ENCODE results near the gene RECK.

The RECK gene

GRCh38 chr9:36144309-36145232 is 107.9 kb downstream of the RECK start:
- H3K27ac ChIP-seq (ENCODE audit: low read length): no peak overlapping the region
- peaks cover 12% of the 10 kb centered on the region for H3K27me3 ChIP-seq (ENCODE audit: control insufficient read depth, insufficient read depth, low read length)
- no peak overlapping the region for H3K9ac ChIP-seq (ENCODE audit: low read length)
- no peak overlapping the region for H3K4me3 ChIP-seq (ENCODE audit: low read length)
- no peaks in the 10 kb centered on the region for H3K9me3 ChIP-seq (ENCODE audit: control insufficient read depth, low read depth, low read length)
- no peaks in the 10 kb centered on the region for H3K4me1 ChIP-seq (ENCODE audit: control insufficient read depth, low read depth, low read length)
- H3K36me3 ChIP-seq (ENCODE audit: control insufficient read depth, low read depth, low read length): no peaks in the 10 kb centered on the region

GRCh38 chr9:36145970-36146369 is 109.3 kb downstream of the RECK start:
- Histone ChIP-seq H3K36me3 (ENCODE audit: control insufficient read depth, low read depth, low read length) (no peaks in the 10 kb centered on the region), H3K4me1 (ENCODE audit: control insufficient read depth, low read depth, low read length) (no peaks in the 10 kb centered on the region), H3K27ac (ENCODE audit: low read length) (no peak overlapping the region), H3K4me3 (ENCODE audit: low read length) (no peak overlapping the region), H3K27me3 (ENCODE audit: control insufficient read depth, insufficient read depth, low read length) (no peaks in the 10 kb centered on the region), H3K9ac (ENCODE audit: low read length) (no peak overlapping the region), H3K9me3 (ENCODE audit: control insufficient read depth, low read depth, low read length) (no peaks in the 10 kb centered on the region)

GRCh38 chr9:36146651-36147050 is 109.9 kb downstream of the RECK start:
- H3K27me3 ChIP-seq (ENCODE audit: control insufficient read depth, insufficient read depth, low read length): no peaks in the 10 kb centered on the region
- no peaks in the 10 kb centered on the region for H3K4me1 ChIP-seq (ENCODE audit: control insufficient read depth, low read depth, low read length)
- no peaks in the 10 kb centered on the region for H3K9me3 ChIP-seq (ENCODE audit: control insufficient read depth, low read depth, low read length)
- no peak overlapping the region for H3K9ac ChIP-seq (ENCODE audit: low read length)
- no peak overlapping the region for H3K27ac ChIP-seq (ENCODE audit: low read length)
- H3K36me3 ChIP-seq (ENCODE audit: control insufficient read depth, low read depth, low read length): no peaks in the 10 kb centered on the region
- no peak overlapping the region for H3K4me3 ChIP-seq (ENCODE audit: low read length)

- no peak overlapping the region for H3K27ac ChIP-seq (ENCODE audit: low read length)
- H3K9me3 ChIP-seq (ENCODE audit: control insufficient read depth, low read depth, low read length): no peaks in the 10 kb centered on the region
- H3K9ac ChIP-seq (ENCODE audit: low read length): no peak overlapping the region
- no peak overlapping the region for H3K4me3 ChIP-seq (ENCODE audit: low read length)
- H3K27me3 ChIP-seq (ENCODE audit: control insufficient read depth, insufficient read depth, low read length): no peaks in the 10 kb centered on the region
- no peaks in the 10 kb centered on the region for H3K36me3 ChIP-seq (ENCODE audit: control insufficient read depth, low read depth, low read length)
- H3K4me1 ChIP-seq (ENCODE audit: control insufficient read depth, low read depth, low read length): no peaks in the 10 kb centered on the region
Observed at GRCh38 chr9:36147441-36148175, 110.9 kb downstream of the RECK start.

- Histone ChIP-seq H3K4me3 (ENCODE audit: low read length) (no peak overlapping the region), H3K36me3 (ENCODE audit: control insufficient read depth, low read depth, low read length) (no peaks in the 10 kb centered on the region), H3K4me1 (ENCODE audit: control insufficient read depth, low read depth, low read length) (no peaks in the 10 kb centered on the region), H3K9ac (ENCODE audit: low read length) (no peak overlapping the region), H3K27me3 (ENCODE audit: control insufficient read depth, insufficient read depth, low read length) (no peaks in the 10 kb centered on the region), H3K9me3 (ENCODE audit: control insufficient read depth, low read depth, low read length) (no peaks in the 10 kb centered on the region), H3K27ac (ENCODE audit: low read length) (no peak overlapping the region)
Observed at GRCh38 chr9:36148311-36149051, 111.8 kb downstream of the RECK start.

GRCh38 chr9:36149197-36149596 is 112.5 kb downstream of the RECK start:
- Histone ChIP-seq H3K9me3 (ENCODE audit: control insufficient read depth, low read depth, low read length) (no peaks in the 10 kb centered on the region), H3K9ac (ENCODE audit: low read length) (no peak overlapping the region), H3K36me3 (ENCODE audit: control insufficient read depth, low read depth, low read length) (no peaks in the 10 kb centered on the region), H3K27ac (ENCODE audit: low read length) (no peak overlapping the region), H3K27me3 (ENCODE audit: control insufficient read depth, insufficient read depth, low read length) (no peaks in the 10 kb centered on the region), H3K4me1 (ENCODE audit: control insufficient read depth, low read depth, low read length) (no peaks in the 10 kb centered on the region), H3K4me3 (ENCODE audit: low read length) (no peak overlapping the region)

GRCh38 chr9:36150574-36151315 is 114.0 kb downstream of the RECK start:
- Histone ChIP-seq H3K27ac (ENCODE audit: low read length) (no peak overlapping the region), H3K4me1 (ENCODE audit: control insufficient read depth, low read depth, low read length) (no peaks in the 10 kb centered on the region), H3K4me3 (ENCODE audit: low read length) (no peak overlapping the region), H3K27me3 (ENCODE audit: control insufficient read depth, insufficient read depth, low read length) (no peaks in the 10 kb centered on the region), H3K9me3 (ENCODE audit: control insufficient read depth, low read depth, low read length) (no peaks in the 10 kb centered on the region), H3K36me3 (ENCODE audit: control insufficient read depth, low read depth, low read length) (no peaks in the 10 kb centered on the region), H3K9ac (ENCODE audit: low read length) (no peak overlapping the region)

GRCh38 chr9:36151316-36152210 is 114.8 kb downstream of the RECK start:
- Histone ChIP-seq H3K9ac (ENCODE audit: low read length) (no peak overlapping the region), H3K4me3 (ENCODE audit: low read length) (no peak overlapping the region), H3K9me3 (ENCODE audit: control insufficient read depth, low read depth, low read length) (peaks cover 4% of the 10 kb centered on the region), H3K27ac (ENCODE audit: low read length) (no peak overlapping the region), H3K4me1 (ENCODE audit: control insufficient read depth, low read depth, low read length) (no peaks in the 10 kb centered on the region), H3K36me3 (ENCODE audit: control insufficient read depth, low read depth, low read length) (no peaks in the 10 kb centered on the region), H3K27me3 (ENCODE audit: control insufficient read depth, insufficient read depth, low read length) (no peaks in the 10 kb centered on the region)

- no peaks in the 10 kb centered on the region for H3K27me3 ChIP-seq (ENCODE audit: control insufficient read depth, insufficient read depth, low read length)
- H3K27ac ChIP-seq (ENCODE audit: low read length): no peak overlapping the region
- H3K9ac ChIP-seq (ENCODE audit: low read length): no peak overlapping the region
- H3K36me3 ChIP-seq (ENCODE audit: control insufficient read depth, low read depth, low read length): no peaks in the 10 kb centered on the region
- no peaks in the 10 kb centered on the region for H3K4me1 ChIP-seq (ENCODE audit: control insufficient read depth, low read depth, low read length)
- no peak overlapping the region for H3K4me3 ChIP-seq (ENCODE audit: low read length)
- peaks cover 6% of the 10 kb centered on the region for H3K9me3 ChIP-seq (ENCODE audit: control insufficient read depth, low read depth, low read length)
Observed at GRCh38 chr9:36152741-36153438, 116.2 kb downstream of the RECK start.

GRCh38 chr9:36153746-36154145 is 117.0 kb downstream of the RECK start:
- no peak overlapping the region for H3K27ac ChIP-seq (ENCODE audit: low read length)
- no peaks in the 10 kb centered on the region for H3K4me1 ChIP-seq (ENCODE audit: control insufficient read depth, low read depth, low read length)
- H3K9me3 ChIP-seq (ENCODE audit: control insufficient read depth, low read depth, low read length): peaks cover 6% of the 10 kb centered on the region
- no peaks in the 10 kb centered on the region for H3K36me3 ChIP-seq (ENCODE audit: control insufficient read depth, low read depth, low read length)
- no peaks in the 10 kb centered on the region for H3K27me3 ChIP-seq (ENCODE audit: control insufficient read depth, insufficient read depth, low read length)
- no peak overlapping the region for H3K9ac ChIP-seq (ENCODE audit: low read length)
- no peak overlapping the region for H3K4me3 ChIP-seq (ENCODE audit: low read length)
